Dedifferentiated amniotic fluid mesenchymal stem cell (primary cell): Measurements from ENCODE around the gene EPN2.

Source experiments
- DNase-seq: peaks from one replicate; pipeline ENCODE4 v3.0.0-alpha.2; 2016; ENCODE audit errors: extremely low spot score

Gene EPN2

DNA sequence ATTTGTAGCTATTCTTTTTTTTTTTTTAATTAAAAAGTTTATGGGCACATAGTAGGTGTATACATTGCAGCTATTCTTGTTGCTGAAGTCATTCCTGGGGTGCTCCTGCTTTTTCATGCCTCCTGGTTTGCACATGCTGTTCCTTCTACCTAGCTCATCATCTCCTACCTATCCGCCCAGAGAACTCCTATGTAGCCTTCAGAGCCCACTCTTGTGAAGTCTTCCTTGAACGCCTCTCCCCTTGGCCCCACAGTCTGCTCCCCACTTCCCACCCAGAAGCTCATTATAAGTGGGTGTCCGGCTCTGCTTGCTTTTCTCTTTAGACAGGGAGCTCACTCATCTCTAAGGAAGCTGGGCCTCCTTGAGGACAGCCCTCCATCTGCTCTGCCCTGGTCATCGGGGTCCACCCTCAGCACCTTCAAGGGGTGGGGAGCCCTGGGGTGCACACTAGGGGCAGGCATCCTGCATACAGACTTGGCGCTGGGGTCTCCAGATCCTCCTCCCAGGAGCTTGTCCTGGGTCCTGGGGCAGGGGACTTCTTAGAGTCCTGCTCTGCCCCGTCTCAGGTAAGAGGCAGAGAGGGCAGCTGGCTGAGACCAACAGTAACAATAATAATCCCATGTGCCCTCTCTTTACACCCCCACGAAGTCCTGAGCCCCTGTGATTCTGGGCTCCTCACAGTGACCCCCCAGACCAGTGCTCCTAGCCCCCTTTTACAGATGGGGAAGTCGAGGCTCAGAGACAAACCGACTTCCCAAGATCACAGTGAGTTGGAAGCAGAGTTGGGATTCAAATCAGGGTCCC is 128.9 kb downstream of the EPN2 start:
- no peak for DNase-seq

DNA sequence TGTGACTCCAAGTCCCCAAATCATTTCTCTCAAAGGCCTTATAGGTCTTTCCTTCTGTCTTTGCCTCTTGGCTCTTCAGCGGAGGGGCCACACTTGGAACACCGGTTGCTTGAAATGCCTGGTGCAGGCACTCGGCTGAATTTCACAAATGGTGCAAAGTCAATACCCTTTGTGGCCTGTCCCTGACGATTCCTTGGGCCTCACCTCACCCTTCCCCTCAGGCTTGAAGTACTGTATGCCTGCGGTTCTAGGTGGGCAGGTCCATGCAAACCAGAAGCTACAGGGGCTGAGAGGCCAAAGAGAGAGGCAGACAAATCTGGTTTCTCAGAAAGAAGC is 129.4 kb downstream of the EPN2 start:
- DNase-seq = no peak

DNA sequence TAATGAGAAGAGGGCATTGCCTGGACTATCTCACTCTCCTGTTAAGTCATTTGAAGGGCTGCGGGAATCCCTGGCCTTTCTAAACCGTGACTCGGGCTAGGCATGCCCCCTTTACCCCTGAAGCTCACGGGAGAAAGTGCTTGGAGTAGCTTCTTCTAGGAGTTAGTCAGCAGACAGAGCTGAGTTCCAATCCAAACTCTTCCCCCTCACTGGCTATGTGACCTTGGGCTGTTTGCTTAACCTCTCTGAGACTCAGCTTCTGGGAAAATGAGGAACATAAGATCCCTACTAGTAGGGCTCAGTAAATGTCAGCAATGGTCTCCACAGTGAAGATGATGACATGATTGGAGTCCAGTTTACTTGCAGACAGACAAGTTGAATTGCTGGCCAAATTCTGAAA is 131.1 kb downstream of the EPN2 start:
- DNase-seq = no peak

DNA sequence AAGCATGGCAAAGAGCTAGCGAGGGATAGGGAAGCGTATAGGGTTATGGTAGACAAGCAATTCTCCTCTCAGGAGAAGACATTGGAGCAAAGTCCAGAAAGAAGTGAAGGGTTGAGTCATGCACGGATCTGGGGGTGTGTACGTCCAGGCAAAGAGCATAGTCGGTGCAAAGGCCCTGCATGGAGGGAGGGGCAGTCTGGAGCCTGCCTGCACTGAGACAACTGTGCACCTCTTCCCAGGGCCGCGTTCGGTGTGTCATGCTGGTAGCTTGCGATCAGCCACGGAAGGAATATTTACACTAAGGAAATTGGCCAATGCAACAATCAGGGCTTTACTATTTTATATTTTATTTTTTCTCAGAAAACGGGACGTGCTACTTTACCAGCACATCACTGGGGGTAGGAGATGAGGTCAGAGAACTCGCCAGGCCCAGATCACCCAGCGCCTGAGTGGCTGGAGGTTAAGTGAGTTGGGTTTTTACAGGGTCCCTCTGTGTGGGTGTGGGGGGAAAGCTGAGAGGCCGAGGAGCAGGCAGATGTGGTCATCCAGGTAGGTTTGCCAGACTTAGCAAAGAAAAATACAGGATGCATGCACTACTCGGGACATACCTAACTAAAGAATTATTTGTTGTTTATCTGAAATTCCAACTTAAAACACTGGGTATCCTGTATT is 132.1 kb downstream of the EPN2 start:
- DNase-seq = no peak

DNA sequence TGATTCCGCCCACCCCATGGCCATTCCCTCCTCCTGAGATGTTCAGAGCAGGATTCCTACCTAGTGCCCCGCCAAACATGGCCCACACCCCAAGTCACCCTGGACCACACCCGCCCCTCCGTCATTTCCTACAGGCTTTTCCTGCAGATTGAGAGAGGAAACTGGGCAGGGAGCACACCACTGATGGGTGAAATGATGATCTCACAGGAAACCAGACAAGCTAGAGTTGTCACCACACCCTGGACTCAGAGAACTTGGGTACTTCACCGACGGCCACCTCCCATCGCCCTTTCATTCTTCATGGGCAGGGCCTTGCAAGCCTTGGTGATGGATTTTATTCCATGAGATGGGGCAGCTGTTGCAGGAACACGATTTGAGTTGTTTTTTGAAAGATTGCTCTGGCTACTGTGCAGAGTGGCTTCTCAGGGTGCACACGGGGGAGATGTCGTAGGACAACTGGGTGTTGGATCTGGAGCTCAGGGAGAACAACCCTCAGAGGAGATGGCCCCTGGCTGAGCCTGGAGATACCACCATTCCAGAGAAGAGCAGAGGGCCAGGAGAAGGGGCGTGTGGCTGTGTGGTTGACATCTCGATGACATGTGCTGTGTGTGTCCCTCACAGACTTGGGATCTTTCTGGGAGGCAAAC is 132.8 kb downstream of the EPN2 start:
- DNase-seq = no peak

DNA sequence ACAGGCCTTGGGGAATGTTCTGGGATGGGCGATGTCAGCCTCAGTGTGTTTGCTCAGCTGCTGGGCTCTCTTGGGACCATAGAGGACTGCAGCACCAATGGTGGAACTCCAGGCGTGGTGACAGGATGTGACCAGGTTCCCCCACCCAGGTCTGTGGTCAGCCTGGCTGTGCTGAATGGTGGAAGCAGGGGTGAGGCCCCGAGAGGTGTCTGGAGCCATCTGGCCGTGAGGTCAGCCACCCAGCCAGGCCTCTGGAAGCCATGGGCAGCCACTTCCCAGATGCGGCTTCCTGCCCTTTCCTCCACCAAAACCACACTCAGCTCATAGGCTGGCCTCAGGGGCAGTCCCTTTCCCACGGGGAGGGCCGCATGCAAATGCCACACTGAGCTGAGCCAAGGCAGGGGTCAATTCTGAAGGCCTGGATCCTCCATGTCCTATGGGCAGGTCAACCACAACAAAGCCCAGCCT is 133.4 kb downstream of the EPN2 start:
- DNase-seq = no peak

DNA sequence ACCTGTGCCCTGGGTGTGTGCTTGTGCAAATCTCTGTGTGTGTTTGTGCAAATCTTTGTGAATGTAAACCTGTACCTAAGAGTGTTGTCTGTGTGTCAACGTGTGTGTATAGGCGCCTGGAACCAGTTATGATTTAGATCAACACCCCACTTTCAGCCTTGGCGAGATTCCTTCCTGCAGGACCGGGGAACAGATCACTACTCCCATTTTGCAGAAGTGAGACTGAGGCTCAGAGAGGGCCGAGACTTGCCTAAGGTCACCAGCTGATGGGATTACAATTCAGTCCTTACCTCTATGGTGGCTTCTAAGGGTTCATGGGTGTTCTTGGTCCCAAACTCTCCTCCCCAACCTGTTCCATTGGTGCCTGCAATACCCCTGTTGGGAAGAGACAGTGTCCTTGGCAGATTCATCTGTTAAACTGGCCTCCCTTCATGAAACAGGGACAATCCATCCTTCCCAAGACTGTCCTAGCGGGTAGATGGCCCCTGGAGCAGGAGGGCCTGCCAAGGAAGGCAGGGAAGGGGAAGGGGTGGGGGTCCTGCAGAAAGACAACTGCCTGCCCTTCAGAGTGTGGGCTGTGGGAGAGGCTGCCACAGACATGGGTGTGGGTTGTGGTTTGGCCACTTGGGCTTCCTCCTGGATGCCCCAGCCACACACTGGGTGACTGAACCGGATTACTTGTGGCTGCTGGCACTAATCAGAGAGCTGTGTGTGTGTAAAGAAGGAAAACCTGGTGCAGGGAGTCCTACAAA is 134.3 kb downstream of the EPN2 start:
- no peak for DNase-seq

DNA sequence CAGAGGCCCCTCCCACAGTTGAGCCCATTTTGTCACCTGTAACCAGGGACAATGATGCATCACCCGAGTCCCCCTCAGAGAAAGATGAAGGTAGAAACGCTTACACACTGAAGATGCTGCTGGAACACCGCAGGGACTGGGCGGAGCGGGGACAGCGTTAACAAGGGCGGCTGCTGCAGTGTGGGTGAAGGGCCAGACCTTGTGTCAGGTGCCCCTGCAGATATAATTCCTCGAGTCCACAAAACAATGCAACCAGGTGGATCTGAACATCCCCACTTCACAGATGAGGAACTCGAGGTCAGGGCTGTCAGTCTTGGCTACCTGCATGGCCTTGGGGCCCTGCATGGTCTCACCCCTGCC is 134.8 kb downstream of the EPN2 start:
- DNase-seq = no peak

DNA sequence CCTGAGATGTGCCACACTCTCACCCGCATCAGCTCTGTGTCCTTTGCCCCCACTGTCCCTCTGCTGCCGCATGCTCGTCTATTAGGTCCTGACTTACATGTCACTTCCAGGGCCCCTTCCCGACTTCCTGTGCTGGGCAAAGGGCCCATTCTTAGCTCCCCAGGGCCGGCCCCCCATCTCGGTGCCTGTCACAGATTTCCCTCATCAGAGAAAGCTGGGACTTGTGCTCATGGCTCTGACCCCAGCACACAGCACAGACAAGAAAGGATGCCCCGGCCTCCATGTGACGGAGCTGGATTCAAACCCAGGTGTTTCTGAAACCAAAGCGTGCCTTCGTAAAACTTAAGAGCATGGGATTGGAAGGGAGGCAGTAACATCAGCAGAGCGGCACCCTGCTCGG is 135.3 kb downstream of the EPN2 start:
- no peak for DNase-seq

DNA sequence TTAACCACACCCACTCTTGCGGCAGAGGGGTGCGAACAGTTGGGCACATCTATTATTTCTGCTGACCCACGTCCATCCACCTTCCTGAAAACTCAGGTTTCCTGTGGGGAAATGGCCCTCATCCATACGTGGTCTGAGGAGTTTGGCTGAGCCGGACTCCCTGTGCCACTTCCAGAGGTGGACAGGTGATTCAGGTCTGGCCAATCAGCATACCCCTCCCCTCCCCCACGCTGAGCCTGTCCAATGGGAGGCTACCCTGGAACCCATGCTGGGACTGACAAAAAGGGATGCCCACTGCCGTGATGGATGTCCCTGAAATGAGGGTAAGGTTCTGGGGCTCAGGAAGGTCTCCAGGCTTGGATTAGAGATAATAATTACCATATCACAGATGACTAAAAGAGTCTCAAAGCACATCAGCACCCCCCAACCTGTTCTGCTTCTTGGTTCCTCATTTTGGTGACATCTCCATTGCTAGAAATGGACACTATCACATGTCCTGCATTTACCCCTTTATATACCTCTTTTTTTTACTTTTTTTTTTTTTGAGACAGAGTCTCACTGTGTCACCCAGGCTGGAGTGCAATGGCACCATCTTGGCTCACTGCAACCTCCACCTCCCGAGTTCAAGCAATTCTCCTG is 135.8 kb downstream of the EPN2 start:
- no peak for DNase-seq

DNA sequence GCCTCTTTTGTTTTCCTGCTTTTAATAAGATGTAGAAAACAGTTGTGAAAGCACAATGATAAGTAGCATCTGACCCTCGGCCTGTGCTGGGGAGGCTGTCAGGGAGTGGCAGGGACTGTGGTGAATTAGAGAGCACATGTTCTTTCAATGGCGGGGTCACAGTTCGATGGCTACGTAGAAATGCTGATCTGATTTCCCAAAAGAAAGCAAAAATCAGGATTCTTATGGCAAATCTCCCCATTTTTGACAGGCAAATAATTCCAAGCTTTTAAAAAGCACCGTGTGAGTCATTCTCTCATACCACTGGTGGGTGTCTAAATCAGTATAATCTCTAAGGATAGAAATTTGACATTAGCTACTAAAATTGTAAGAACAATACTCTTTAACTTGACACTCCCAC is 137.0 kb downstream of the EPN2 start:
- no peak for DNase-seq

DNA sequence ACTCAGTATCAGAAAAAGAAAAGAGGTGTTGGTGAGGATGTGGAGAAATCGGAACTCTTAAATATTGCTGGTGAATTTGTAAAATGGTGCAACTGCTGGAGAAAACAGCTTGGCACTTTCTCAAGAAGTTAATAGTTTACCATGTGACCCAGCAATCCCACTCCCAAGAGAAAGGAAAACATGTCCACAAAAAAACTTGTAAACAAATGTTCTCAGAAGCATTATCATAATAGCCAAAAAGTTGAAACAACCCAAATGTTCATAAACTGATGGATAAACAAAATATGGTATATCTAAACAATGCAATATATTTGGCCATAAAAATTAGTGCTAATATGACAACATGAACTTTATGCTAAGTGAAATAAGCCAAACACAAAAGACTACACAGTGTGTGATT is 138.6 kb downstream of the EPN2 start:
- DNase-seq = no peak

DNA sequence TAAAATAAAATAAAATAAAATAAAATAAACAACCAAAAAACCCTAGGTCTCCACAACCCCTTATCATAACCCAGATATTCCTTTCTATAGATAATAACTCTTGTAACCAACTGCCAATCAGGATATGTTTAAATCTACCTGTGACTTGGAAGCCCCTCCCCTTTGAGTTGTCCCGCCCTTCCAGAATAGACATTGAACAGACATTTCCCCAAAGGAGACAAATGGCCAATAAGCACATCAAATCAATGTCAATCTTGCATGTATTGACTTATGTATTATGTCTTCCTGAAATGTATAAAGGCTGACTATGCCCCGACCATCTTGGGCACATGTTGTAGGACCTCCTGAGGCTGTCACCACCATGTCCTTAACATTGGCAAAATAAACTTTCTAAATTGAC is 139.6 kb downstream of the EPN2 start:
- DNase-seq = no peak

DNA sequence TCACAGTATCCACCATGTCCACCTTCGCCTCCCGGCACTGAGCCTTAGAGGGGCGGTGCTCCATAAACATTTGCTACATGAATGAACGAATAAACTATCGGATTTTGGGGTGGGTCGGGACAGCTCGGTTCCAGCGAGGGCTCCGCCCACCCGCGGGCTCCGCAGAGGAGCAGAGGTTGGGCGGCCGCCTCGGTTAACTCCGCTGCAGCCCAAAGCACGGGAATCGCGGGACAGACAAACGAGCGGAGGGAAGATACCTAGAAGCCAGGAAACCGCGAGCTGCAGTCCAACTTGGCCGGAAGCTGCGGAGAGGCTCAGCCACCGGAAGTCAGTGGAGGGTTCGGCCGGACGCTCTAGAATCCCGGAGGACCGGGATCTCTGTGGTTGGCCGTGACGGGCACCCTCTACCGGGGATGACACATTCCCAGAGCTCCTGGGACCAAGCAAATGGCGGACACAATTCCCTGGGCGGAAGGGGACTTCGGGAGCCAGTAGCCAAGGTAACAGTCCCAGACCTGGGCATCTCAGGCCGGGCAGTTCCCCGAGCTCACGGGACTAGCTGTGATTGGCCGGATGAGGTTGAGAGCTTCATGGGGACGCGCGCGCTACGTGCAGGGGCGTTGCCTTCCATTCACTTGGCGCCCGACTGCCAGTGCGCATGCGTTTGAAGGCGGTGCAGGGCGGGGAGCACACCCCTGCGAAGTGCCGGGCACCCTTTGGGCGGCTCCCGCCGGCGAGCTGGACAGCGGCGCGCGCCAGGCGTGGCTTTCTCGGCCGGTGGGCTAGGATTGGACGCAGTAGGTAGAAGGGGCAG is 140.6 kb downstream of the EPN2 start:
- peak; percentile 98 for DNase-seq

DNA sequence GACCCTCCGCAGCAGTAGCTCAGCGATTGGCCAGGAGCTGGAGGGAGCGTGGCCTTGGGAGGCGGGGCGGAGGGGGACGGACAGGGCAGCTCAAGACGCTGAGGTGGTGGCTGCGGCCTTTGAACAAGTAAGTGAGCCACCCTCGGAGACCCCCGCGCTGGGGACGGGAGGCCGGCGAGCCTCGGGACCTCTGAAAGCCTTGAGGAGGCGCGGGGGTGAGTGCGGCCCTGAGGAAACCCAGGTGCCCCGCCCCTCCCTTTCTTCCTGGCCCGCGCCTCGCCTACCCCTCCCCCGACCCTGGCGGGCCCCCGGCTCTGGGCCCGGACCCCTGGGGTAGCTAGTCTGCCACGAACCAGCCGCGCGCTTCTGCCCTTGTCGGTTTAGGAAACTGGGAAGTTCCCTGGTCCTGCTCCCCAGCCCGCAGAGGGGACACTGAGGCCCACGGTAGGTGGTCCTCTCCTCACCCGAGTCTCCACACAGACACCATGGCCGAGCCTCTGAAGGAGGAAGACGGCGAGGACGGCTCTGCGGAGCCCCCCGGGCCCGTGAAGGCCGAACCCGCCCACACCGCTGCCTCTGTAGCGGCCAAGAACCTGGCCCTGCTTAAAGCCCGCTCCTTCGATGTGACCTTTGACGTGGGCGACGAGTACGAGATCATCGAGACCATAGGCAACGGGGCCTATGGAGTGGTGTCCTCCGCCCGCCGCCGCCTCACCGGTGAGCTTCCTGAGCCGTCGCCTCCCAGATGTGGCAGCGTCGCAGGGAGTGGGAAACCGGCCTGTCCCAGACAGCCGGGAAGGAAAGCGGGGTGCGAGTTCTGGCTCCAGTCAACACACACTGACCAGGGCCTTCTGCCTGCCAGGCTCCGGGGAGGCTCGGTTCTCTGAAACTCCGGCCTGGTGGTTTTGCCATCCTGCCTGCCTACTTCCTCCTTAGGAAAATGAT is 141.5 kb downstream of the EPN2 start, which contains the start of gene MAPK7:
MAPK7 (plus strand) TSS at position 83 of the 945 bp plus-strand sequence; CDS start at position 486, 403 bp downstream.
- no peak for DNase-seq

DNA sequence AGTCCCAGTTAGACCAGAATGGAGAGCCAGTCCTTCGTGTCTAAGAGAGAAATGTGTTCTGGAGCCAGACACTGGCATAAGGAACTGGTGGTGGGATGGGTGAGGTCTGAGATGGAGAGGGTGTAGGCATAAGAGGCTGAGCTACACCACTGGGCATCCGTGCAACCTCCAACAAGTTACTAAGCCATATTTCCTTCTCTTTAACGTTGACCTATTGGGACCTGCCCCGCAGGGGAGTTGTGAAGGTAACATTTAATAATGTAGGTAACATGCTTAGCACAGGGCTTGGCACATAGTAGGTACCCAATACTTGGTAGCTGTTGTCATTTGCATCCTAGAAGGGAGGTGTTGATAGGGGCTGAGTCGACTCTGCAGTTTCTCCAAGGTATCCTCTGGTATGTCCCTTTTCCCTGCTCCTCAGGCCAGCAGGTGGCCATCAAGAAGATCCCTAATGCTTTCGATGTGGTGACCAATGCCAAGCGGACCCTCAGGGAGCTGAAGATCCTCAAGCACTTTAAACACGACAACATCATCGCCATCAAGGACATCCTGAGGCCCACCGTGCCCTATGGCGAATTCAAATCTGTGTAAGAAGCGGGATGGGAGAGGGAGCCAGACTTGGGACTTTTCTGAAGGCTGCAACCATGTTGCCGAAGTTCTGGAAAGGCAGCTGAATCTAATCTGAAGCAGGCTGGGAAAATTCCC is 142.3 kb downstream of the EPN2 start:
- DNase-seq = no peak

DNA sequence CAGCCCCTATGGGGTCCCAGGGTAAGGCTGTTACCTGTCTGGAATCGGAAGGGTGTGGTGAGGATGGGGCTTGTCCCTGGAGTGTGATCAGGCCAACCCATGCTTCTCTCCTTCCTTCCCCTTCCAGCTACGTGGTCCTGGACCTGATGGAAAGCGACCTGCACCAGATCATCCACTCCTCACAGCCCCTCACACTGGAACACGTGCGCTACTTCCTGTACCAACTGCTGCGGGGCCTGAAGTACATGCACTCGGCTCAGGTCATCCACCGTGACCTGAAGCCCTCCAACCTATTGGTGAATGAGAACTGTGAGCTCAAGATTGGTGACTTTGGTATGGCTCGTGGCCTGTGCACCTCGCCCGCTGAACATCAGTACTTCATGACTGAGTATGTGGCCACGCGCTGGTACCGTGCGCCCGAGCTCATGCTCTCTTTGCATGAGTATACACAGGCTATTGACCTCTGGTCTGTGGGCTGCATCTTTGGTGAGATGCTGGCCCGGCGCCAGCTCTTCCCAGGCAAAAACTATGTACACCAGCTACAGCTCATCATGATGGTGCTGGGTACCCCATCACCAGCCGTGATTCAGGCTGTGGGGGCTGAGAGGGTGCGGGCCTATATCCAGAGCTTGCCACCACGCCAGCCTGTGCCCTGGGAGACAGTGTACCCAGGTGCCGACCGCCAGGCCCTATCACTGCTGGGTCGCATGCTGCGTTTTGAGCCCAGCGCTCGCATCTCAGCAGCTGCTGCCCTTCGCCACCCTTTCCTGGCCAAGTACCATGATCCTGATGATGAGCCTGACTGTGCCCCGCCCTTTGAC is 143.5 kb downstream of the EPN2 start:
- DNase-seq = no peak

DNA sequence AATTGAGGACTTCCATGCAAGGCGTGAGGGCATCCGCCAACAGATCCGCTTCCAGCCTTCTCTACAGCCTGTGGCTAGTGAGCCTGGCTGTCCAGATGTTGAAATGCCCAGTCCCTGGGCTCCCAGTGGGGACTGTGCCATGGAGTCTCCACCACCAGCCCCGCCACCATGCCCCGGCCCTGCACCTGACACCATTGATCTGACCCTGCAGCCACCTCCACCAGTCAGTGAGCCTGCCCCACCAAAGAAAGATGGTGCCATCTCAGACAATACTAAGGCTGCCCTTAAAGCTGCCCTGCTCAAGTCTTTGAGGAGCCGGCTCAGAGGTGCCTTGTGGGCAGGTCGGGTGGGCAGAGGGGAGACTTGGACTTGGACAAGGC is 144.2 kb downstream of the EPN2 start:
- DNase-seq = no peak
